IPS-18a (cell line): ENCODE measurements around the gene ACBD4.
A peak's percentile ranks its signal among the peaks of the same experiment; 100 is the strongest.

Experiments
- H3K27ac ChIP-seq: one replicate; pipeline ENCODE4 v1.5.1; 2013; ENCODE audit warnings: low read length
- H3K27me3 ChIP-seq: one replicate; pipeline ENCODE4 v1.6.1; 2013; ENCODE audit warnings: mild to moderate bottlenecking, low read length; ENCODE audit not compliant: control insufficient read depth, insufficient read depth
- H3K36me3 ChIP-seq: one replicate; pipeline ENCODE4 v1.6.1; 2013; ENCODE audit warnings: low read depth, low read length; ENCODE audit not compliant: control insufficient read depth
- H3K4me1 ChIP-seq: one replicate; pipeline ENCODE4 v1.6.1; 2013; ENCODE audit warnings: low read depth, low read length; ENCODE audit not compliant: control insufficient read depth
- H3K4me3 ChIP-seq: one replicate; pipeline ENCODE4 v1.5.1; 2013; ENCODE audit warnings: low read length
- H3K9ac ChIP-seq: one replicate; pipeline ENCODE4 v1.6.1; 2013; ENCODE audit warnings: mild to moderate bottlenecking, low read length, moderate library complexity
- H3K9me3 ChIP-seq: one replicate; pipeline ENCODE4 v1.6.1; 2013; ENCODE audit warnings: low read depth, low read length; ENCODE audit not compliant: control insufficient read depth

ACBD4 gene

DNA sequence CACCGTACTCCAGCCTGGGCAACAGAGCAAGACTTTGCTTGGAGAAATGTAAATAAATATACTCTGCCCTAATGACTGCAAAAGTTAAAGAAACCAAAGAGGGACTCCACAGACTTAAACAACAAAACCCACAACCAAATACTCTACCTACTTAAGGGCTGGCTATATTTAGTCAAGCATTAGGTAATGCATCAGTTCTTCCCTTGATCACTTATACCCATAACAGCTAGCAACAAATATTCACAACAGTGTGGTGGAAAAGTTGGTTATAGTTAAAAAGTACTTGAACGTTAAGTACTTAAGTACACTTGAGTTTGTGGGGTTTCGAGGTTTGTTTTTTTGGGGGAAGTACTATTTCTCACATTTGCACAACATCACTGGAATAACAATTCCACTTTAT, 20.8 kb downstream of the ACBD4 start:
- no peak overlapping the region for H3K27ac ChIP-seq
- no peak overlapping the region for H3K4me3 ChIP-seq
- peaks cover 8% of the 10 kb centered on the region for H3K4me1 ChIP-seq
- H3K36me3 ChIP-seq = no peaks in the 10 kb centered on the region
- H3K27me3 ChIP-seq = no peaks in the 10 kb centered on the region
- no peak overlapping the region for H3K9ac ChIP-seq
- H3K9me3 ChIP-seq = no peaks in the 10 kb centered on the region

- peak overlapping the region; percentile 99 for H3K9ac ChIP-seq
- H3K4me3 ChIP-seq = peak overlapping the region; percentile 94
- no peaks in the 10 kb centered on the region for H3K36me3 ChIP-seq
- peaks cover 9% of the 10 kb centered on the region for H3K4me1 ChIP-seq
- H3K27ac ChIP-seq = peak overlapping the region; percentile 96
- no peaks in the 10 kb centered on the region for H3K9me3 ChIP-seq
- no peaks in the 10 kb centered on the region for H3K27me3 ChIP-seq
Measured at GRCh38 chr17:45160447-45161287, 25.2 kb downstream of the ACBD4 start.

- H3K9ac ChIP-seq = peak within 1 kb of the TSS; percentile 99
- H3K4me1 ChIP-seq = peaks cover 9% of the 10 kb centered on the region
- peak within 1 kb of the TSS; percentile 94 for H3K4me3 ChIP-seq
- no peaks in the 10 kb centered on the region for H3K36me3 ChIP-seq
- H3K27ac ChIP-seq = peak within 1 kb of the TSS; percentile 96
- H3K27me3 ChIP-seq = no peaks in the 10 kb centered on the region
- no peaks in the 10 kb centered on the region for H3K9me3 ChIP-seq
Measured at GRCh38 chr17:45161288-45162024, 26.0 kb downstream of the ACBD4 start, which contains the start of gene HEXIM2. TSS of gene HEXIM2 (plus strand) at chr17:45161875. CDS start at chr17:45162794, 919 bp downstream.

GRCh38 chr17:45162025-45162687, 26.7 kb downstream of the ACBD4 start:
- no peaks in the 10 kb centered on the region for H3K27me3 ChIP-seq
- no peaks in the 10 kb centered on the region for H3K36me3 ChIP-seq
- H3K4me1 ChIP-seq = peaks cover 9% of the 10 kb centered on the region
- peak overlapping the region; percentile 18 for H3K9ac ChIP-seq
- peak overlapping the region; percentile 44 for H3K27ac ChIP-seq
- H3K9me3 ChIP-seq = no peaks in the 10 kb centered on the region
- peak overlapping the region; percentile 57 for H3K4me3 ChIP-seq

- Histone ChIP-seq H3K36me3 (no peaks in the 10 kb centered on the region), H3K9ac (no peak overlapping the region), H3K9me3 (no peaks in the 10 kb centered on the region), H3K27ac (no peak overlapping the region), H3K4me3 (no peak overlapping the region), H3K27me3 (no peaks in the 10 kb centered on the region), H3K4me1 (peaks cover 5% of the 10 kb centered on the region)
Measured at GRCh38 chr17:45164734-45165269, 29.3 kb downstream of the ACBD4 start.

DNA sequence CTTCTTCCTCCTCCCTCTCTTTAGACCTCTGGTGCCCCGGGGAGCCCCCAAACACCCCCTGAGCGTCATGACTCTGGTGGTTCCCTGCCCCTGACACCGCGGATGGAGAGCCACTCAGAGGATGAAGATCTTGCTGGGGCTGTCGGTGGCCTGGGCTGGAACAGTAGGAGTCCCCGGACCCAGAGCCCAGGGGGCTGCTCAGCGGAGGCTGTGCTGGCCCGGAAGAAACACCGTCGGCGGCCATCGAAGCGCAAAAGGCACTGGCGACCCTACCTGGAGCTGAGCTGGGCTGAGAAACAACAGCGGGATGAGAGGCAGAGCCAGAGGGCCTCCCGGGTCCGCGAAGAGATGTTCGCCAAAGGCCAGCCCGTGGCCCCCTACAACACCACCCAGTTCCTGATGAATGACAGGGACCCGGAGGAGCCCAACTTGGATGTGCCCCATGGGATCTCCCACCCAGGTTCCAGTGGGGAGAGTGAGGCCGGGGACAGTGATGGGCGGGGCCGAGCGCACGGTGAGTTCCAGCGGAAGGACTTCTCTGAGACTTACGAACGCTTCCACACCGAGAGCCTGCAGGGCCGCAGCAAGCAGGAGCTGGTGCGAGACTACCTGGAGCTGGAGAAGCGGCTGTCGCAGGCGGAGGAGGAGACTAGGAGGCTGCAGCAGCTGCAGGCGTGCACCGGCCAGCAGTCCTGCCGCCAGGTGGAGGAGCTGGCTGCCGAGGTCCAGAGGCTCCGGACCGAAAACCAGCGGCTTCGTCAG, 33.7 kb downstream of the ACBD4 start:
- Histone ChIP-seq H3K4me1 (peaks cover 24% of the 10 kb centered on the region), H3K27me3 (no peaks in the 10 kb centered on the region), H3K9me3 (no peaks in the 10 kb centered on the region), H3K4me3 (no peak overlapping the region), H3K36me3 (no peaks in the 10 kb centered on the region), H3K27ac (no peak overlapping the region), H3K9ac (no peak overlapping the region)

GRCh38 chr17:45170280-45170930, 34.9 kb downstream of the ACBD4 start:
- H3K4me3 ChIP-seq = no peak overlapping the region
- H3K9ac ChIP-seq = no peak overlapping the region
- H3K27ac ChIP-seq = no peak overlapping the region
- H3K9me3 ChIP-seq = no peaks in the 10 kb centered on the region
- H3K27me3 ChIP-seq = no peaks in the 10 kb centered on the region
- H3K4me1 ChIP-seq = peaks cover 24% of the 10 kb centered on the region
- no peaks in the 10 kb centered on the region for H3K36me3 ChIP-seq

GRCh38 chr17:45170931-45171337, 35.4 kb downstream of the ACBD4 start:
- Histone ChIP-seq H3K4me3 (no peak overlapping the region), H3K27ac (peak overlapping the region; percentile 22)

DNA sequence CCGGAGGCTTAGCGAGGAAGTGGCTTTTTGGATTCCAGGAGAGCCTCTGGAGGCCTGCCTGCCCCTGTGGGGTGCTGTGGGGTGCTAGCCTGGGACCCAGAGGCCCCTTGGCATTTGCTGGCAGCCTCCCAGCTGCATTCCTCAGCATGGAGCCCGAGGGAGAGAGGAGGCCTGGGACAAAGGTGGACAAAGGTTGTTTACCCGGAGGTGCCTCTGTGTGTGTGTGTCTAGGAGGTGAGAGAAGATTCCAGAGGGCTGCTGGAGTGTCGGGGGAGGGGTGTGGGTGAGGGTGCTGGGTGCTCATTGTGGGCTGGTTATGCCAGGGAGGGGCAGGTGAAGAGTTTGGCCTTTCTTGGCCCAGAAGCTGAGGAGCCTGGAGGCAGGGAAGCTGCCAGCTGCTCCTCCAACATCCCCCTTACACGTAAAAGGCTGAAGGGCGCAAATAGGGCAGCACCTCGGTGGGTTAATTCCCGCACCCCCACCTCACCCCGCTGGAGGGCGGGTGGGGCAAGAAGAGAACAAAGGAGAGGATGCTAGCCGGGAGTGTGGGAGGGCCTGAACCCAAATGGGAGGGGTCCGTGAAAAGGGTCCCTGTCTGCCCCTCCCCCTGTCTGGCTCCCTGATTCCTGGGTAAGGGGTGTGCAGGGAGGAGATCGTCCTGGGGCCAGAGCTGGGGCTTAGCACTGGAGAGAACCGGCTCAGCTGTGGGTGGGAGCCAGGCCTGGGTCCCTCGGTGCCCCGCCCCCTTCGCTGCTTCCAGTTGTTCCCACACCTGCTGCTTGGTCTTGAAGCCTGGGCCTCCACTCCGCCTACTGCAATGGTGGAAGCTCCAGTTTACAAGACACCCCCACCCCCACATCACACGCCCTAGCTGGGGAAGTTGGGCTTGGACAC, 36.1 kb downstream of the ACBD4 start:
- no peaks in the 10 kb centered on the region for H3K27me3 ChIP-seq
- H3K4me1 ChIP-seq = peaks cover 24% of the 10 kb centered on the region
- H3K4me3 ChIP-seq = peak overlapping the region; percentile 21
- no peaks in the 10 kb centered on the region for H3K9me3 ChIP-seq
- no peaks in the 10 kb centered on the region for H3K36me3 ChIP-seq
- H3K27ac ChIP-seq = peak overlapping the region; percentile 73
- H3K9ac ChIP-seq = peak overlapping the region; percentile 10

More at GRCh38 chr17:45170931-45171337, 35.4 kb downstream of the ACBD4 start:
- Histone ChIP-seq H3K4me1 (peaks cover 24% of the 10 kb centered on the region), H3K9ac (peak overlapping the region; percentile 10), H3K9me3 (no peaks in the 10 kb centered on the region), H3K36me3 (no peaks in the 10 kb centered on the region), H3K27me3 (no peaks in the 10 kb centered on the region)

DNA sequence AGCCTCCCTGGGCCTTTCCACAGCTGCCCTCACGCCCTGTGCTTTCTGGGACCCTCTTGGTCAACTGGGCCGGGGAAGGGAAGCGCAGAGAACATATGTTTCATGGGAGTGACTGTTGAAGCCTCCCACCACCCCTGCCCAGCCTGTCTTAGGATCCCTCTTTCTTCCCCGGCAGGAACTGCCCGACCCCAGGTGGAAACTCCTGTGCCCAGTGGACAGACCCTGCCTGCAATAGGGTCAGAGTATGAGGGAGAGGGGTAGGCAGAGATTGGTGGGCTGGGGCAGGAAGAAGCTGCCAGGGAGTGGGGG, 36.7 kb downstream of the ACBD4 start:
- Histone ChIP-seq H3K36me3 (no peaks in the 10 kb centered on the region), H3K4me1 (peaks cover 24% of the 10 kb centered on the region), H3K9ac (peak overlapping the region; percentile 10), H3K4me3 (peak overlapping the region; percentile 21), H3K27me3 (no peaks in the 10 kb centered on the region), H3K9me3 (no peaks in the 10 kb centered on the region), H3K27ac (peak overlapping the region; percentile 73)
